ENCODE data around the gene P2RX5.
A peak's percentile ranks its signal among the peaks of the same experiment; 100 is the strongest.
"Not testable (repeated sequence)": the region's sequence is repeated elsewhere in the genome, so short reads cannot be mapped to it uniquely, and the experiment has no call there.

P2RX5 gene

GRCh38 chr17:3710951-3711383, 15.0 kb upstream of the P2RX5 start:
- DNase-seq = no peak

GRCh38 chr17:3708366-3708765, 12.4 kb upstream of the P2RX5 start:
- DNase-seq = no peak

GRCh38 chr17:3705718-3705984, 9.7 kb upstream of the P2RX5 start:
- DNase-seq = not testable (repeated sequence)

- DNase-seq = no peak
Observed at GRCh38 chr17:3704931-3705717, 9.2 kb upstream of the P2RX5 start.

- not testable (repeated sequence) for DNase-seq
Observed at GRCh38 chr17:3702041-3702539, 6.1 kb upstream of the P2RX5 start.

GRCh38 chr17:3699951-3700350, 4.0 kb upstream of the P2RX5 start:
- DNase-seq = no peak

- no peak for DNase-seq
Observed at GRCh38 chr17:3698139-3698538, 2.2 kb upstream of the P2RX5 start.

- DNase-seq = no peak
Observed at GRCh38 chr17:3697103-3697476, 1.1 kb upstream of the P2RX5 start.

- peak; percentile 51 for DNase-seq
Observed at GRCh38 chr17:3695129-3695722, 729 bp downstream of the P2RX5 start.

GRCh38 chr17:3693829-3694231, 2.1 kb downstream of the P2RX5 start:
- DNase-seq = no peak

GRCh38 chr17:3693141-3693540, 2.8 kb downstream of the P2RX5 start:
- DNase-seq = no peak

- no peak for DNase-seq
Observed at GRCh38 chr17:3692346-3692745, 3.6 kb downstream of the P2RX5 start.

- no peak for DNase-seq
Observed at GRCh38 chr17:3691617-3692067, 4.3 kb downstream of the P2RX5 start.

GRCh38 chr17:3690094-3690715, 5.8 kb downstream of the P2RX5 start:
- DNase-seq = no peak

- DNase-seq = no peak
Observed at GRCh38 chr17:3689262-3690093, 6.5 kb downstream of the P2RX5 start.

GRCh38 chr17:3688852-3689261, 7.1 kb downstream of the P2RX5 start:
- no peak for DNase-seq

- no peak for DNase-seq
Observed at GRCh38 chr17:3688027-3688553, 7.9 kb downstream of the P2RX5 start.

- DNase-seq = no peak
Observed at GRCh38 chr17:3685174-3685573, 10.8 kb downstream of the P2RX5 start.

- no peak for DNase-seq
Observed at GRCh38 chr17:3683054-3683511, 12.9 kb downstream of the P2RX5 start.

GRCh38 chr17:3682033-3682432, 13.9 kb downstream of the P2RX5 start:
- no peak for DNase-seq

GRCh38 chr17:3681565-3681964, 14.4 kb downstream of the P2RX5 start:
- DNase-seq = no peak

GRCh38 chr17:3681057-3681456, 14.9 kb downstream of the P2RX5 start:
- no peak for DNase-seq

All from right hindlimb (tissue), 1 donor.